Activated T-cell treated with anti-CD3 and anti-CD28 coated beads, Interleukin-2, amount 50 U/mL, for 1 hour (primary cell): ENCODE measurements around the gene PRKG1.
"Not testable (repeated sequence)": the region's sequence is repeated elsewhere in the genome, so short reads cannot be mapped to it uniquely, and the experiment has no call there.

Experiments used
- DNase-seq: peaks from one replicate; pipeline ENCODE4 v3.0.0-alpha.2; 2020

PRKG1 gene

GRCh38 chr10:51445588-51445987 is 371.3 kb downstream of the PRKG1 start:
- no peak for DNase-seq

- DNase-seq, result no peak
Measured at GRCh38 chr10:51447119-51447518, 372.8 kb downstream of the PRKG1 start.

GRCh38 chr10:51455762-51456161 is 381.5 kb downstream of the PRKG1 start:
- not testable (repeated sequence) for DNase-seq

- DNase-seq, result no peak
Measured at GRCh38 chr10:51459476-51459875, 385.2 kb downstream of the PRKG1 start.

- no peak for DNase-seq
Measured at GRCh38 chr10:51462076-51462779, 387.9 kb downstream of the PRKG1 start.

- no peak for DNase-seq
Measured at GRCh38 chr10:51468424-51468823, 394.1 kb downstream of the PRKG1 start.

- no peak for DNase-seq
Measured at GRCh38 chr10:51469686-51470085, 395.4 kb downstream of the PRKG1 start.

- DNase-seq, result no peak
Measured at GRCh38 chr10:51471271-51471670, 397.0 kb downstream of the PRKG1 start.

- no peak for DNase-seq
Measured at GRCh38 chr10:51472154-51472553, 397.9 kb downstream of the PRKG1 start.

GRCh38 chr10:51479711-51480110 is 405.4 kb downstream of the PRKG1 start:
- no peak for DNase-seq

- DNase-seq, result no peak
Measured at GRCh38 chr10:51485668-51486067, 411.4 kb downstream of the PRKG1 start.

- DNase-seq, result no peak
Measured at GRCh38 chr10:51487576-51487975, 413.3 kb downstream of the PRKG1 start.

- DNase-seq, result no peak
Measured at GRCh38 chr10:51488766-51489408, 414.6 kb downstream of the PRKG1 start.

GRCh38 chr10:51498424-51498823 is 424.1 kb downstream of the PRKG1 start:
- no peak for DNase-seq

GRCh38 chr10:51501396-51501795 is 427.1 kb downstream of the PRKG1 start:
- no peak for DNase-seq

- no peak for DNase-seq
Measured at GRCh38 chr10:51502124-51502523, 427.8 kb downstream of the PRKG1 start.

- no peak for DNase-seq
Measured at GRCh38 chr10:51503378-51503777, 429.1 kb downstream of the PRKG1 start.

GRCh38 chr10:51507476-51507875 is 433.2 kb downstream of the PRKG1 start:
- DNase-seq, result no peak

- no peak for DNase-seq
Measured at GRCh38 chr10:51508156-51508555, 433.9 kb downstream of the PRKG1 start.

- DNase-seq, result no peak
Measured at GRCh38 chr10:51510231-51510630, 435.9 kb downstream of the PRKG1 start.

- no peak for DNase-seq
Measured at GRCh38 chr10:51521605-51522004, 447.3 kb downstream of the PRKG1 start.

- DNase-seq, result no peak
Measured at GRCh38 chr10:51522858-51523257, 448.6 kb downstream of the PRKG1 start.

GRCh38 chr10:51523440-51523839 is 449.2 kb downstream of the PRKG1 start:
- no peak for DNase-seq

- DNase-seq, result no peak
Measured at GRCh38 chr10:51524041-51524440, 449.8 kb downstream of the PRKG1 start.
